GM12874 (cell line): Measurements from ENCODE around the gene CRYBG2.
A peak's percentile ranks its signal among the peaks of the same experiment; 100 is the strongest.

Experiments used
- CTCF ChIP-seq: IDR thresholded peaks from 2 replicates; pipeline ENCODE4 v1.5.1; 2011; ENCODE audit warnings: low read depth, mild to moderate bottlenecking, control low read depth, low read length, moderate library complexity; ENCODE audit not compliant: insufficient read depth

CRYBG2 gene

GRCh38 chr1:26285366-26286063, 68.4 kb downstream of the CRYBG2 start:
- TF ChIP-seq CTCF, result peak; percentile 78

- TF ChIP-seq CTCF, result peak; percentile 95
These were observed 69.2 kb downstream of the CRYBG2 start for GRCh38 chr1:26284597-26285347.

GRCh38 chr1:26283871-26284596, 69.9 kb downstream of the CRYBG2 start:
- TF ChIP-seq CTCF, result no peak

GRCh38 chr1:26283279-26283853, 70.6 kb downstream of the CRYBG2 start:
- TF ChIP-seq CTCF, result no peak

- no peak for TF ChIP-seq CTCF
These were observed 71.5 kb downstream of the CRYBG2 start for GRCh38 chr1:26282401-26282918.

- no peak for TF ChIP-seq CTCF
These were observed 72.0 kb downstream of the CRYBG2 start for GRCh38 chr1:26281971-26282370.
